ENCODE measurements around the gene TNNI2.

- no peak for TF ChIP-seq JUND (IDR thresholded peaks at IDR 0.05)
- TF ChIP-seq ELF1 (IDR thresholded peaks at IDR 0.05): no peak
- no peak for TF ChIP-seq CTCF (IDR thresholded peaks at IDR 0.05)
Observed at GRCh38 chr11:1828542-1828941, 10.2 kb upstream of the TNNI2 start.

All from SK-N-SH (cell line).